Measurements from ENCODE around the gene PTMS. TPM values are rescaled to one million over a fixed set of nuclear protein-coding genes. Genes with fewer than 3 reads are reported as not detected.

The PTMS gene
- total and polyA plus RNA-seq, 3 donors from 2014 or later, result 53.4 to 185 (median 64.3) TPM

- TF ChIP-seq POLR2A (IDR thresholded peaks at IDR 0.05) (no peak), CTCF (IDR thresholded peaks at IDR 0.05) (no peak)
- peaks cover 3% of the 10 kb centered on the region for H3K4me1 ChIP-seq
- no peak for DNase-seq
- H3K9me3 ChIP-seq, result no peaks in the 10 kb centered on the region
- H3K27ac ChIP-seq, result no peak overlapping the region
- no peaks in the 10 kb centered on the region for H3K27me3 ChIP-seq
- WGBS, 2 donors, result 87 to 91% methylated on average over 7 to 8 of the region's 8 CpGs
- no peaks in the 10 kb centered on the region for H3K36me3 ChIP-seq (ENCODE audit: low read depth, missing control alignments)
- H3K4me3 ChIP-seq, result no peak overlapping the region
- intact Hi-C loops (cut with DNase I; ENCODE audit: low total_unique reads), result no loop called here
These were observed 50.9 kb downstream of the PTMS start for GRCh38 chr12:6817098-6817497.

GRCh38 chr12:6817662-6818157, 51.5 kb downstream of the PTMS start:
- Histone ChIP-seq H3K27me3 (no peaks in the 10 kb centered on the region), H3K4me1 (peaks cover 8% of the 10 kb centered on the region), H3K9me3 (no peaks in the 10 kb centered on the region), H3K27ac (no peak overlapping the region), H3K4me3 (no peak overlapping the region), H3K36me3 (ENCODE audit: low read depth, missing control alignments) (no peaks in the 10 kb centered on the region)
- DNase-seq, result no peak
- intact Hi-C loops (cut with DNase I; ENCODE audit: low total_unique reads), result no loop called here
- TF ChIP-seq POLR2A (IDR thresholded peaks at IDR 0.05) (no peak), CTCF (IDR thresholded peaks at IDR 0.05) (no peak)
- WGBS, 2 donors, result 74 to 81% methylated on average over 20 of the region's 20 CpGs

- Histone ChIP-seq H3K9me3 (no peaks in the 10 kb centered on the region), H3K27me3 (no peaks in the 10 kb centered on the region), H3K36me3 (ENCODE audit: low read depth, missing control alignments) (no peaks in the 10 kb centered on the region), H3K27ac (no peak overlapping the region), H3K4me3 (no peak overlapping the region), H3K4me1 (peaks cover 8% of the 10 kb centered on the region)
- WGBS, 2 donors, result 58 to 88% methylated on average over 9 to 10 of the region's 10 CpGs
- TF ChIP-seq POLR2A (IDR thresholded peaks at IDR 0.05) (no peak), CTCF (IDR thresholded peaks at IDR 0.05) (no peak)
- no peak for DNase-seq
- intact Hi-C loops (cut with DNase I; ENCODE audit: low total_unique reads), result no loop called here
These were observed 52.1 kb downstream of the PTMS start for GRCh38 chr12:6818222-6818621.

- Histone ChIP-seq H3K9me3 (no peaks in the 10 kb centered on the region), H3K27ac (no peak overlapping the region), H3K36me3 (ENCODE audit: low read depth, missing control alignments) (no peaks in the 10 kb centered on the region), H3K4me3 (no peak overlapping the region), H3K4me1 (peaks cover 8% of the 10 kb centered on the region), H3K27me3 (no peaks in the 10 kb centered on the region)
- 80 to 89% methylated on average over 3 to 4 of the region's 5 CpGs for WGBS, 2 donors
- TF ChIP-seq POLR2A (IDR thresholded peaks at IDR 0.05) (no peak), CTCF (IDR thresholded peaks at IDR 0.05) (no peak)
- DNase-seq, result no peak
- intact Hi-C loops (cut with DNase I; ENCODE audit: low total_unique reads), result no loop called here
These were observed 52.5 kb downstream of the PTMS start for GRCh38 chr12:6818645-6819044.

Measured in testis (tissue), 3 donors.